Loucy (cell line): ENCODE results near the gene KCNH1.

Experiments used
- H2AFZ ChIP-seq: fragments of 200-600 bp; sonication (generic); 2 replicates; pipeline ENCODE4 v1.6.0; 2016; ENCODE audit warnings: antibody characterized with exemption, mild to moderate bottlenecking, low read length, moderate library complexity
- H3F3A ChIP-seq: fragments of 200-600 bp; 2 replicates; pipeline ENCODE4 v1.6.0; 2016; ENCODE audit warnings: antibody characterized with exemption, low read depth, mild to moderate bottlenecking
- H3K27me3 ChIP-seq: fragments of 200-600 bp; sonication (generic); 2 replicates; pipeline ENCODE4 v1.6.1; 2014; ENCODE audit warnings: low read length, mild to moderate bottlenecking; ENCODE audit not compliant: insufficient read depth, poor library complexity, severe bottlenecking
- H3K36me3 ChIP-seq: fragments of 200-600 bp; sonication (generic); 2 replicates; pipeline ENCODE4 v1.6.1; 2016; ENCODE audit warnings: low read length; ENCODE audit not compliant: insufficient read depth
- H3K4me1 ChIP-seq: fragments of 200-600 bp; sonication (generic); 2 replicates; pipeline ENCODE4 v1.5.1; 2014; ENCODE audit warnings: low read length, mild to moderate bottlenecking; ENCODE audit not compliant: insufficient read depth, poor library complexity, severe bottlenecking
- H3K4me2 ChIP-seq: fragments of 200-600 bp; sonication (generic); 2 replicates; pipeline ENCODE4 v1.6.0; 2014; ENCODE audit warnings: antibody characterized with exemption, low read length, low read depth, mild to moderate bottlenecking; ENCODE audit not compliant: poor library complexity, severe bottlenecking
- H3K4me3 ChIP-seq: fragments of 200-600 bp; sonication (generic); 2 replicates; pipeline ENCODE4 v1.5.1; 2014; ENCODE audit warnings: low read length, mild to moderate bottlenecking, mixed read lengths; ENCODE audit not compliant: poor library complexity, severe bottlenecking
- H3K79me2 ChIP-seq: fragments of 200-600 bp; sonication (generic); 2 replicates; pipeline ENCODE4 v1.6.1; 2014; ENCODE audit warnings: low read length; ENCODE audit not compliant: insufficient read depth
- H3K9ac ChIP-seq: fragments of 200-600 bp; sonication (generic); 2 replicates; pipeline ENCODE4 v1.6.0; 2014; ENCODE audit warnings: mild to moderate bottlenecking, low read depth, low read length, moderate library complexity; ENCODE audit not compliant: poor library complexity, severe bottlenecking
- H3K9me2 ChIP-seq: fragments of 200-600 bp; sonication (generic); replicated peaks from 2 replicates; pipeline ENCODE4 v1.6.1; 2016; ENCODE audit warnings: low read depth, low read length, mixed read lengths
- H3K9me3 ChIP-seq: fragments of 200-600 bp; sonication (generic); 2 replicates; pipeline ENCODE4 v1.6.1; 2014; ENCODE audit warnings: mild to moderate bottlenecking, antibody characterized with exemption, low read length, low read depth; ENCODE audit not compliant: insufficient read depth
- H4K20me1 ChIP-seq: fragments of 200-600 bp; sonication (generic); 2 replicates; pipeline ENCODE4 v1.6.0; 2014; ENCODE audit warnings: antibody characterized with exemption, low read length, mild to moderate bottlenecking; ENCODE audit not compliant: insufficient read depth, poor library complexity, severe bottlenecking
- CTCF ChIP-seq: fragments of 200-600 bp; sonication (generic); conservative IDR thresholded peaks from 2 replicates; pipeline ENCODE4 v1.5.1; 2014; ENCODE audit warnings: mild to moderate bottlenecking, antibody characterized with exemption, low read length
- EZH2phosphoT487 ChIP-seq: fragments of 200-600 bp; IDR thresholded peaks from 2 replicates; pipeline ENCODE4 v1.6.1; 2018; ENCODE audit warnings: antibody characterized with exemption, mild to moderate bottlenecking, moderate library complexity, borderline replicate concordance

KCNH1 gene

GRCh38 chr1:210944252-210944651 is 189.7 kb downstream of the KCNH1 start:
- Histone ChIP-seq H3K4me2 (no peak overlapping the region), H3K4me3 (no peak overlapping the region), H3K9me3 (no peaks in the 10 kb centered on the region), H3F3A (peaks cover 4% of the 10 kb centered on the region; the same call in 1 of the 2 replicates), H3K79me2 (no peaks in the 10 kb centered on the region), H3K36me3 (no peaks in the 10 kb centered on the region), H4K20me1 (no peaks in the 10 kb centered on the region), H3K27me3 (no peaks in the 10 kb centered on the region), H2AFZ (0 out of 2 replicates have a peak overlapping the region, but pooled peaks have one; percentile 29), H3K4me1 (peaks cover 38% of the 10 kb centered on the region), H3K9ac (no peak overlapping the region), H3K9me2 (no peaks in the 10 kb centered on the region)
- TF ChIP-seq CTCF = no peak
- no peak for TF ChIP-seq EZH2phosphoT487

- no peak for TF ChIP-seq CTCF
- TF ChIP-seq EZH2phosphoT487 = no peak
- no peaks in the 10 kb centered on the region for H3K9me3 ChIP-seq
- H3K79me2 ChIP-seq = no peaks in the 10 kb centered on the region
- H3K27me3 ChIP-seq = no peaks in the 10 kb centered on the region
- no peaks in the 10 kb centered on the region for H3K9me2 ChIP-seq
- H3F3A ChIP-seq = peaks cover 4% of the 10 kb centered on the region; the same call in 1 of the 2 replicates
- H3K4me1 ChIP-seq = peaks cover 42% of the 10 kb centered on the region
- no peak overlapping the region for H3K4me3 ChIP-seq
- no peaks in the 10 kb centered on the region for H4K20me1 ChIP-seq
- H3K9ac ChIP-seq = no peak overlapping the region
- H3K36me3 ChIP-seq = no peaks in the 10 kb centered on the region
- H2AFZ ChIP-seq = no peak overlapping the region
- peak overlapping the region; percentile 15 for H3K4me2 ChIP-seq
Measured at GRCh38 chr1:210942513-210942912, 191.4 kb downstream of the KCNH1 start.

- Histone ChIP-seq H3K36me3 (no peaks in the 10 kb centered on the region), H3K4me2 (peak overlapping the region; percentile 67), H3F3A (peaks cover 4% of the 10 kb centered on the region; the same call in 1 of the 2 replicates), H3K79me2 (no peaks in the 10 kb centered on the region), H3K9me3 (no peaks in the 10 kb centered on the region), H3K9me2 (no peaks in the 10 kb centered on the region), H3K27me3 (no peaks in the 10 kb centered on the region), H3K4me3 (peak overlapping the region; percentile 43), H2AFZ (peak overlapping the region; percentile 20), H3K9ac (peak overlapping the region; percentile 25), H4K20me1 (no peaks in the 10 kb centered on the region), H3K4me1 (peaks cover 42% of the 10 kb centered on the region)
- TF ChIP-seq CTCF (no peak), EZH2phosphoT487 (no peak)
Measured at GRCh38 chr1:210940081-210940617, 193.8 kb downstream of the KCNH1 start.
